ENCODE results near the gene KIF18A. TPM values are rescaled to one million over a fixed set of nuclear protein-coding genes. Genes with fewer than 3 reads are reported as not detected.

KIF18A gene
- total RNA-seq, 2 donors from 2014 or later, result 17.7 to 24.4 TPM

DNA sequence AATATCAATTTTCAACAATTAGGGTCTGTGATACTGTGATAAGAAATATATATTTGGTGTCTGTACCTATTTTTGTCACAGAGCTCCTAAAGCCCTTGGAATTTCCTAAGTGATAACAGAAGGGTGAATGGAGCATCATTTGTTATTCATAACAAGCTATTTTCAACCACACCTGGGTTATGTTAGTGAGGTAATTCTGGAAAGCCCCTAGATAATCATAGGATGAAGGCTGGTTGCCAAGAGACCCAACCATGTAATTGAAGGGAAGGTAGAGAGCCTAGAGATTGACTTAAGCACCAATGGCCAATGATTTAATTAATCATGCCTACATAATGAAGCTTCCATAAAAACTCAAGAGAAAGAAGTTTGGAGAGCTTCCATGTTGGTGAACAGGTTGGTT is 109.4 kb downstream of the KIF18A start:
- TF ChIP-seq, protein P1, sequence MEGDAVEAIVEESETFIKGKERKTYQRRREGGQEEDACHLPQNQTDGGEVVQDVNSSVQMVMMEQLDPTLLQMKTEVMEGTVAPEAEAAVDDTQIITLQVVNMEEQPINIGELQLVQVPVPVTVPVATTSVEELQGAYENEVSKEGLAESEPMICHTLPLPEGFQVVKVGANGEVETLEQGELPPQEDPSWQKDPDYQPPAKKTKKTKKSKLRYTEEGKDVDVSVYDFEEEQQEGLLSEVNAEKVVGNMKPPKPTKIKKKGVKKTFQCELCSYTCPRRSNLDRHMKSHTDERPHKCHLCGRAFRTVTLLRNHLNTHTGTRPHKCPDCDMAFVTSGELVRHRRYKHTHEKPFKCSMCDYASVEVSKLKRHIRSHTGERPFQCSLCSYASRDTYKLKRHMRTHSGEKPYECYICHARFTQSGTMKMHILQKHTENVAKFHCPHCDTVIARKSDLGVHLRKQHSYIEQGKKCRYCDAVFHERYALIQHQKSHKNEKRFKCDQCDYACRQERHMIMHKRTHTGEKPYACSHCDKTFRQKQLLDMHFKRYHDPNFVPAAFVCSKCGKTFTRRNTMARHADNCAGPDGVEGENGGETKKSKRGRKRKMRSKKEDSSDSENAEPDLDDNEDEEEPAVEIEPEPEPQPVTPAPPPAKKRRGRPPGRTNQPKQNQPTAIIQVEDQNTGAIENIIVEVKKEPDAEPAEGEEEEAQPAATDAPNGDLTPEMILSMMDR (conservative IDR thresholded peaks at IDR 0.05), result no peak
- Mint-ChIP-seq H3K9me3 (peaks cover 42% of the 10 kb centered on the region), H3K27ac (no peak overlapping the region), H3K4me3 (no peak overlapping the region), H3K36me3 (ENCODE audit: low read depth) (peaks cover 20% of the 10 kb centered on the region), H3K4me1 (no peaks in the 10 kb centered on the region), H3K27me3 (ENCODE audit: insufficient read depth) (no peaks in the 10 kb centered on the region)
- Histone ChIP-seq H3K9me3 (ENCODE audit: control insufficient read depth, low read length) (peaks cover 35% of the 10 kb centered on the region), H3K27ac (ENCODE audit: low read depth, low read length) (no peak overlapping the region), H3K4me1 (ENCODE audit: control insufficient read depth, insufficient read depth, low read length) (no peaks in the 10 kb centered on the region), H3K9ac (ENCODE audit: extremely low read depth, low read length, poor library complexity, severe bottlenecking) (no peak overlapping the region), H3K36me3 (ENCODE audit: control insufficient read depth, insufficient read depth, low read length) (no peaks in the 10 kb centered on the region), H3K4me3 (ENCODE audit: low read length) (no peak overlapping the region), H3K27me3 (ENCODE audit: control insufficient read depth, insufficient read depth, low read length, poor library complexity, severe bottlenecking) (no peaks in the 10 kb centered on the region)
- DNase-seq, result no peak

DNA sequence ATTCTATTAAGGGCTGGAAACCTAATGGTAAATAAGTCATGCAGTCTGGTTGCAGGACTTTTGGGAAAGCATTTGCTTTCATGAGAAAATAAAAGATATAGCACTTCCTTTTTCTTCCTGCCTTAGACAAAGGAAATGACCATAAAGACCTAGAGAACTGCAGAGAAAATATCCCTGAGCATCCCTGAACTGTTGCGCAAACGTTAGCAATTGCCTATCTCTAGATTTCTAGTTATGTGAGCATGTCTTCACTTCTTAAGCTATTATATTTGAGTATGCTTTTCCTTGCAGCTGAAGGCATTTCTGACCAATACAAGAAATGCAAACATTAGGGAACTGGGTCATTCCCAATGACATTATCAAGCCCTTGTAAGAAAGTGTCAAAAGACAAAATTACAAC is 110.6 kb downstream of the KIF18A start:
- Histone ChIP-seq H3K27ac (ENCODE audit: low read depth, low read length) (no peak overlapping the region), H3K4me3 (ENCODE audit: low read length) (no peak overlapping the region), H3K4me1 (ENCODE audit: control insufficient read depth, insufficient read depth, low read length) (no peaks in the 10 kb centered on the region), H3K27me3 (ENCODE audit: control insufficient read depth, insufficient read depth, low read length, poor library complexity, severe bottlenecking) (no peaks in the 10 kb centered on the region), H3K9ac (ENCODE audit: extremely low read depth, low read length, poor library complexity, severe bottlenecking) (no peak overlapping the region), H3K9me3 (ENCODE audit: control insufficient read depth, low read length) (peaks cover 29% of the 10 kb centered on the region), H3K36me3 (ENCODE audit: control insufficient read depth, insufficient read depth, low read length) (no peaks in the 10 kb centered on the region)
- 98 to 100% methylated on average over 2 of the region's 2 CpGs for WGBS, 2 experiments (ENCODE audit: insufficient coverage in 1 of 2, insufficient read length in 1 of 2)
- DNase-seq, result no peak
- Mint-ChIP-seq H3K4me3 (no peak overlapping the region), H3K9me3 (peaks cover 34% of the 10 kb centered on the region), H3K27ac (no peak overlapping the region), H3K36me3 (ENCODE audit: low read depth) (peaks cover 13% of the 10 kb centered on the region), H3K4me1 (no peaks in the 10 kb centered on the region), H3K27me3 (ENCODE audit: insufficient read depth) (no peaks in the 10 kb centered on the region)
- TF ChIP-seq, protein P1 (conservative IDR thresholded peaks at IDR 0.05), result no peak

DNA sequence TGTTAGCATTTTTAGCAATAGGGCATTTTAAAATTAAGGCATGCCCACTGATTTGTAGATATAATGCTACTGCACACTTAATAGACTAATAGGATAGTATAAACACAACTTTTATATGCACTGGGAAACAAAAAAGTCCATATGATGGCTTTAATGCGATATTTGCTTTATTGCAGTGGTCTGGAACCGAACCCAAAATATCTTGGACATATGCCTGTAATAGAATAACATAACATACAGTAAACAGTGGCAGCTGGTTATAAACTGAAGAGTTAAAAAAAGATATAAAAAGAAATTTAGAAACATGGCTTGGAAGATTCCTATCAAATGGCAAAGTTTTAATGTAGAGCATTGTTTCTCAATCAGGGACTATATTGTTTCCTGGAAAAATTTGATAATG is 111.9 kb downstream of the KIF18A start:
- Histone ChIP-seq H3K4me3 (ENCODE audit: low read length) (no peak overlapping the region), H3K9ac (ENCODE audit: extremely low read depth, low read length, poor library complexity, severe bottlenecking) (no peak overlapping the region), H3K27me3 (ENCODE audit: control insufficient read depth, insufficient read depth, low read length, poor library complexity, severe bottlenecking) (no peaks in the 10 kb centered on the region), H3K9me3 (ENCODE audit: control insufficient read depth, low read length) (peaks cover 18% of the 10 kb centered on the region), H3K27ac (ENCODE audit: low read depth, low read length) (no peak overlapping the region), H3K4me1 (ENCODE audit: control insufficient read depth, insufficient read depth, low read length) (no peaks in the 10 kb centered on the region), H3K36me3 (ENCODE audit: control insufficient read depth, insufficient read depth, low read length) (no peaks in the 10 kb centered on the region)
- Mint-ChIP-seq H3K4me3 (no peak overlapping the region), H3K4me1 (no peaks in the 10 kb centered on the region), H3K9me3 (peaks cover 21% of the 10 kb centered on the region), H3K36me3 (ENCODE audit: low read depth) (peaks cover 5% of the 10 kb centered on the region), H3K27ac (no peak overlapping the region), H3K27me3 (ENCODE audit: insufficient read depth) (no peaks in the 10 kb centered on the region)
- WGBS, 2 experiments (ENCODE audit: insufficient coverage in 1 of 2, insufficient read length in 1 of 2), result 100% methylated on average over 1 of the region's 2 CpGs; no CpG with 5 or more reads in 1 of the 2 experiments
- TF ChIP-seq, protein P1 (conservative IDR thresholded peaks at IDR 0.05), result no peak
- no peak for DNase-seq
